Hematopoietic multipotent progenitor cell treated with erythropoietin and hydrocortisone succinate and interleukin-3 and kit ligand, for 4 days (in vitro differentiated cells): ENCODE results near the gene RNF167.

Experiments used
- DNase-seq: peaks from one replicate; pipeline ENCODE4 v3.0.0-alpha.2; 2015

The RNF167 gene

DNA sequence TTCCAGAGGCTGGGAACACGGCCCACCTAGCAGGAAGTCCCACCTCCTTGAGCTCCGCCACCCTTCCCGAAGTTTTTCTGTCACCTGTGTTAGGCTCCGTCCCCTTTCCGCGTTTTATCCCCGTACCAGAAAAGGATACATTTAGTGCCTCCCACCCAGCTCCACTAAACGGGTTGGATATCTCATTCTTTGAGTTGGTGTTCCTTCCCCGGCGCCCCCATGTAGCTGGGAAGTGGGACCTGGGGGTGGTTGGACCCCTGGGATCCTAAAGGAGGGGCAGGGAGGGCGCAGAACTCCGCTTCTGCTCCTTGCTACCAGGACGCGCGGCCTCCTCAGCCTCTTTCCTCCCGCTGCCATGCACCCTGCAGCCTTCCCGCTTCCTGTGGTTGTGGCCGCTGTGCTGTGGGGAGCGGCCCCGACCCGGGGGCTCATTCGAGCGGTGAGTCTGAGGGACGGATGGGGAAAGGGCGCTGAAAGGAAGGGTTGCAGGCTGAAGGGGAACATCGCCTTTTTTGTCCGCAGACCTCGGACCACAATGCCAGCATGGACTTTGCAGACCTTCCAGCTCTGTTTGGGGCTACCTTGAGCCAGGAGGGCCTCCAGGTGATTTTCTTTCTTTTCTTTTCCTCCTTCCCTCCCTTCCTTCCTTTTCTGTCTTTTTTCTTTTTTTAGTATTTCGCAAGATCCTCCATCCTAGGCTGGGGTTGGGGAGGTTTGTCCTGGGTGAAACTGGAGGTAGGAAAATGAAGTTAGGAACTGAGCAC is 669 bp downstream of the RNF167 start:
- peak; percentile 60 for DNase-seq

DNA sequence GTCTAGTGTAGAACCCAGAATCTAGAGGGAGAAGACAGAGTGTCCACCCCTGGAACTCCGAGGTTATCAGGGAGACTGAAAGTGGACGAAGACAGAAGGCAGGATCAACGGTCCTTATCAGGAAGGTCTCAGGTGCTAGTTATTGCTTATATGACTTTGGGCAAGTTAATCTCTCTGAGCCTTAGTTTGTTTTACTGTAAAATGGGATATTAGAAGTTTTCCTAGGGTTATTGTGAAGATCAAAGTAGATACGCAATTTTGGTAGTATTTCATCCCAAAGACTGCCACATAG is 1.2 kb downstream of the RNF167 start:
- no peak for DNase-seq

DNA sequence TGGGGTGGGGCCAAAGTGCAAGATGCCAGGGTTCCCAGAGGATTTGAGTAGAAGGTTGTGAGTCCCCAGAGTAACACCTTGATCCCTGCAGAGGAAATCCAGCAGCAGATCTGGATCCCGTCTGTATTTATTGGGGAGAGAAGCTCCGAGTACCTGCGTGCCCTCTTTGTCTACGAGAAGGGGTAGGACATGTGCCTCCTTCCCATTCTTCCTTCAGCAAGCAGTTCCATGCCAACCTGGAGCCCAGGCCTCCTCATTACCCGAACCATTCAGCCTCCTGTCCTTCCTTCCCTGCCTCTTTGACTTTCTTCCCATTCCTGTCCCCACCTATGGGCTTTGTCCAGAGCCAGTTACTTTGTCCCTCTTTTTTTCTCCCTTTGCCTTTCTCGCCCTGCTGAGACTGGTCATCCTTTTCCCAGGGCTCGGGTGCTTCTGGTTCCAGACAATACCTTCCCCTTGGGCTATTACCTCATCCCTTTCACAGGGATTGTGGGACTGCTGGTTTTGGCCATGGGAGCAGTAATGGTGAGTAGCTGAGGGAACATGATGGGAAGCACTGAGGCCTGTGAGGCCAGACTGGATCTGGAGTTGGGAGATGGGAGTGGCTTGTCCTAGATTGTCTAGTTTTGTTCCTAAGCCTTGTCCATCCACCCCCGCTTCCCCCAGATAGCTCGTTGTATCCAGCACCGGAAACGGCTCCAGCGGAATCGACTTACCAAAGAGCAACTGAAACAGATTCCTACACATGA is 2.9 kb downstream of the RNF167 start:
- DNase-seq = no peak

DNA sequence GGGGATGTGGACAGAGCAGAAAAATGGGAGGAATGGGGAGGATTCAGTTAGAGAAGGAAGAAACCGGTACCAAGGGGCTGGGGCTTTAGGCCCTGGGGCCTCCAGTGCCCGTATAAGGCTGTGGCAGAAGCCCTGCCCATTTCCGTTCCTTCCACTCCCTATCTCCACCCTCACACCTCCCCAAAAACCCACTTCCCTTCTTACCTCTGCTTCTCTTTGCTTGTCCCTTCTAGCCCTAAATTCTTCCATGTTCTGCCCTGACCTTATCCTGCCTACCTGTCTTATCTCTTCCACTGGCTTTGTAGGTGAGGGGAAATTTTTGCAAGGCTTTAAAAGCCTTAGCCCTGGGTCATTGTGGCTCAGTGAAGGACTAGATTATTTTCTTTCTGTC is 4.1 kb downstream of the RNF167 start:
- DNase-seq = peak; percentile 91

DNA sequence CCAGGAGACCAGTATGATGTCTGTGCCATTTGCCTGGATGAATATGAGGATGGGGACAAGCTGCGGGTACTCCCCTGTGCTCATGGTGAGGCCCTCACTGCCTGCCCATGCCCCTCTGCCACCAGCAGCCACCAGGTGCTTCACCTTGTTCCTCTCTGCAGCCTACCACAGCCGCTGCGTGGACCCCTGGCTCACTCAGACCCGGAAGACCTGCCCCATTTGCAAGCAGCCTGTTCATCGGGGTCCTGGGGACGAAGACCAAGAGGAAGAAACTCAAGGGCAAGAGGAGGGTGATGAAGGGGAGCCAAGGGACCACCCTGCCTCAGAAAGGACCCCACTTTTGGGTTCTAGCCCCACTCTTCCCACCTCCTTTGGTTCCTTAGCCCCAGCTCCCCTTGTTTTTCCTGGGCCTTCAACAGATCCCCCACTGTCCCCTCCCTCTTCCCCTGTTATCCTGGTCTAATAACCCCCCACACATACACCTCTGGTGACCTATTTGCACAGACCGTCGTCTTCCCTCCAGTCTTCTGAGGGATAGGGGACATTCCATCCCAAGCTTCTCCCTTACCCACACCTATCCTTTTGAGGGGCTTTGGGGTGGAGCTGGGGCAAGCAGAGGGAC is 4.6 kb downstream of the RNF167 start:
- DNase-seq = no peak

DNA sequence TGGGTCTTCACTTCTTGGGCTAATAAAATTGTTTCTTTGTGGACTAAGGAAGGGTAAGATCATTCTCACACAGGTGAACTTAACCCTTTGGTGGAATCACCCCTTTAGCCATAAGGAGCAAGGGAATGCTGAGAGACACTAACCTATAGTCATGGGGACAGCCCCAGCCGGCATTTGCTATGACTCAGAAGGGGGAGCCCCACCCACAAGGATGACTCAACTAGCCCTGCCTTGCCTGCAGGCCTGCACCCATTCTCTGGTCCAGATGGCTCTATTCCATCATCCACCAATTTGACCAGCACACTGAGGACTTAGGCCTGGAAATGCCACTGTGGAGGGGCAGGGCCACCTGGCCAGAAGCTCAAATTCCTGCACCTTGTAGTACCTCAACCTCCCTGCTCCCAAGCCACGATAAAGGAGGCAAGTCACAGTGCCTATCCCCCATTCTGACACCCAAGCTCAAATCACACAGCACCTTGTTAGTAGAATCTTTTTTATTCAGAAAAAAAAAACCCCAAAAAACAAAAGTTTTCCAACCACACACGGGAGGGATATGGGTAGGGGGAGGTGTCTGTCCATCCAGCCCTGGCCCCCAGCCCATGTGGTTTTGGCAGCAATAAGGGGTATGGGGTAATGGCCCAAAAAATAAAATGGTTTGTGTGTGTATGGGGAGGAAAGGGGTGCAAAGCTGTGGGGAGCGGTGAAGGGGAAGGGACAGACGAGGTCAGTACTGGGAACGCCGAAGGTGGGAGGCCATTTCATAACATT is 5.3 kb downstream of the RNF167 start:
- peak; percentile 91 for DNase-seq

DNA sequence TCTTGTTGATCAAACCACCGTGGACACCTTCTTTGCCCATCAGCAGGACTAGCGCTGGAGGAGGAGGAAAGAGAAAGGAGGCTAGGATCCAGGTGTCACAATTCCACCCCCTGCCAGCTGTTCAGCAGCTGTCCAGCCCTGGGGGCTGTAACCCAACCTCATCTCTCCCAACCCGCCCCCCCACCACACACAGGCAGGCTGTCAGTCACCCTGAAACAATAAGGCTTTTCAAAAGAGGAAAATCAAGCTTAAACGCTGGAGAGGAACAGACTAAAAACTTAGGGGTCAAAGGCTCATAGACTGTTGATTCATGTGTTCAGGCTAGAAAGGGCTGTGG is 5.8 kb downstream of the RNF167 start:
- no peak for DNase-seq

DNA sequence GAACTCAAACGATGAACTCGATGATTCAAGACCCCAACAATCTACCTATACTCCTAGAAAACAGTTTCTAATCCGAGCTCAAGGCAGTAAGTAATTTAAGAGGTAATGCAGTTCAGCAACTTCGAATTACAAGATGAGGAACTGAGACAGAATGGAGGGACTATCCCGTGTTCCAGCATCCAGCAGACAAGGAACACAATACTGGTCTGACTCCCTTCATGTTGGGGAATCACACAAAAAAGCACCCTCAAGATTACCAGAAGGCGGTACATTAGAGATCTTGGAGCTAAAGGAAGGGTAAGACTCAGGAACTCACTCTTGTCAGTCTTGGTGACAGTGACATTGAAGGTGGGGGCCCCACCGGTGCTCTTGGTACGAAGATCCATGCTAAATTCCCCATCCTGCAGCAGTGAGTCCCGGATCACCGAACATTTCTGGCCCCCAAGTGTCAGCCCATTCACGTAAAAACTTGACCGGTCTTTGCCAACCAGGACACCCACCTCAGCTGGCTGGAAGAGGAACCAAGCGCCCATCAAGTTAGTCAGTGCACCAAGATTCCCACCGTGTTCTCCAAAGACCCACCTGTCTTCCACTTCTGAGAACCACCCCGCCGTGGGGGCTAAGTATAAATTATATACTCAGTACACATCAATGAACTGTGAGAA is 6.4 kb downstream of the RNF167 start:
- DNase-seq = no peak

DNA sequence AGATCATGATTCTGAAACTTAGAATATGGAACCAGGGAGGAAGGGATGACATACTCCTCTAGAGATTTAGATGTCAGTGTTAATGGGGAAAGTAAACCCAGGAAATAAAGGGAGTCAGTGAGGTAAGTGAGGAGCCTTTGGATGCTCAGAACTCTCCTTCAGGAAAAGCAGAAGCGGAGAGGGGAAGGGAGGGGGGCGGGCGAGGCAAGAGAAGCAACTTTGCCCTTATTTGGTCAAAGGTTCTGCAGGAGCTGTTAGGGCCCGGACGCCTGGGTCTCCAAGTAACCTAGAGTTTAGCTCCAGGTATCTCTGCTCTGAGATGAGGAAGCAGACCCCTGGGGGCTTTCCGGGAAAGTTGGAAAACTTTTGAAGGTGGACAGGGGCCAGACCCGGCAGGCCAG is 6.9 kb downstream of the RNF167 start:
- DNase-seq = peak; percentile 64

DNA sequence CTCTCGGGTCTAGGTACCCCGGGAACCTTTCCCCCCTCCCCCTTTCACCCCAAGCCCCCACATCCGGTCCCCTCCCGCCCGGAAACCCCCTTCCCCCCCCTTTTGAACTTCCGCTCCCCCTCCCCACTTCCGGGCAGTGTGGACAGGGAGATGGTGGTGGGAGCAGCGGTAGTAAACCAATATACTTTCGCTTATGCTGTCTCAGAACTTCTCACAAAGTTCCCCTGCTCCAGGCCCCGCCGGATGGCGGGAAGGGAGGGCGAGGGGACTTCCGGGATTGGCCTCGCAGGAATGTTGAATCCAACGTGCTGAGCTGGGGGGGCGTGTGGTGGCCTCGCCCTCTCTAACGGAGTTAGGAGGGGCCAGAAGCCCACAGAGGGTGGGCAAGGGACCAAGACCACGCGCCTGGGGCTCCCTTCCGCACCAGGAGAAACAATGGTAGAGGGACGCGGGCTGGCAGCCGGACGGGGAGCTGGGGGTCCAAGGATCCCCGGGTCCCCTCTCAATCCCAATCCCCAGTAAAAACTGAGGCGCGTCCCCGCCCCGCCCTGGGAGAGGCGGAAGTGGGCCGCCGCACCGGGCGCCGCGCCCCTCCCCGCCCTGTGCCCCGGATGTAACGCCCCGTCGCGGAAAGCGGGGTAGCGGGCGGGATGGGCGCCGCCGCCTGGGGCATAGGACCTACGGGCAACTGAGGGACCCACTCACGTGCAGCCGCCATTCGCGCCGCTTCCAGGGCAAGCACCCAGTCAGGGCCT is 7.5 kb downstream of the RNF167 start:
- peak; percentile 79 for DNase-seq

DNA sequence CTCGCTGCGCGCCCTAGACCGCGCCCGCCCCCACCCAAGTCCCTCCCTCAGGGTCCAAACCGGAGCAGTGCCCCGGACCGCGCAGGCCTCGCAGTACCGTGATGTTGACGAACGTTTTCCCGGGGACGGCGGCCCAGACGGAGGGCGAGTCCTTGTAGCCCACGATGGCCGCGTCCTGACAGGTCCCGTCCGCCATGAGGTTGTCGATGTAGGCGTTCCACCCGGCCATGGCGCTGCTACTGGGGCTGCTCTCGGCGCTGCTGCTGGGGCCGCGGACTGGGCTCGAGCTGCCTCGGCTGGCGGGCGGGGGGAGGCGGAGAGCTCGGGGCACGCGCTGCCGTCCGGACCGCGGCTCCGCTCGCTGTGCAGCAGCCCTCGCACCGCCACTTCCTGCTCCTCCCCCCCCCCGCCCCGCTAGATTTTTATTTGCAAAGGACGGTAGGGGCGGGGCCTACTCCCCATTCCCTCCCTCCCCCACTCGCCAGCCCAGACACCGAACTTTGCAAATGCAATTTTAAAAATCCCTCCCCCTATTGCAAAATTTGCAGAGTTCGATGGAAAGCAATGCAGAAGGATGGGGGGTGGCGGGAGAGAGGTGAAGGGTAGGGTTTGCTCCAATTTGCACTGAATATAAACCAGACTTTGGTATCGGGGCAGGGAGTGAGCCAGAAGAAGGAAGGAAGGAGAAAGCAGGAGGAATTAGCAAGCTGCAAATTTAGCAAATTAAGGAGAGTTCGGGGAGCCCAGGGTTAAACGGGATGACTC is 8.3 kb downstream of the RNF167 start, which contains the start of gene PFN1:
Gene PFN1 (minus strand): TSS at position 365 of the 765 bp plus-strand sequence. CDS start 136 bp downstream, at position 229.
- peak; percentile 98 for DNase-seq

DNA sequence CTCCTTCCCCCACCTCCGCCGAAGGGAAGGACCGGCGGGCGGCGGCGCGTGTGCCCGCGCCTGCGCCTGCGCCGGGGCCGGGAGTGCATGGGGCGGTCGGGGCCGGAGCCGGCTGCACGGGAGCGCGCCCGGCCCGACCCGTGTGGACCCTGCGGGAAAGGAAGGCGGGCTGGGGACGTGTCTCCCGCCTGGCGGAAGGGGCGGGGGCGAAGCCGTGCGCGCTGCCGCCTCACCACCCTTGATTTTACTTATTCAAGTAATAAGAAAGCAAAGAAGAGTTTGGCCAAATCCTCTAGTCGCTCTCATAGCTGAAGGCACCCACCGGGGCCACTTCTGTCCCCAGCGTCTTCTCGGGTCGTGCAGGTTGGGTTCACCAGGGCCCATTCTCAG is 8.9 kb downstream of the RNF167 start:
- peak; percentile 95 for DNase-seq

DNA sequence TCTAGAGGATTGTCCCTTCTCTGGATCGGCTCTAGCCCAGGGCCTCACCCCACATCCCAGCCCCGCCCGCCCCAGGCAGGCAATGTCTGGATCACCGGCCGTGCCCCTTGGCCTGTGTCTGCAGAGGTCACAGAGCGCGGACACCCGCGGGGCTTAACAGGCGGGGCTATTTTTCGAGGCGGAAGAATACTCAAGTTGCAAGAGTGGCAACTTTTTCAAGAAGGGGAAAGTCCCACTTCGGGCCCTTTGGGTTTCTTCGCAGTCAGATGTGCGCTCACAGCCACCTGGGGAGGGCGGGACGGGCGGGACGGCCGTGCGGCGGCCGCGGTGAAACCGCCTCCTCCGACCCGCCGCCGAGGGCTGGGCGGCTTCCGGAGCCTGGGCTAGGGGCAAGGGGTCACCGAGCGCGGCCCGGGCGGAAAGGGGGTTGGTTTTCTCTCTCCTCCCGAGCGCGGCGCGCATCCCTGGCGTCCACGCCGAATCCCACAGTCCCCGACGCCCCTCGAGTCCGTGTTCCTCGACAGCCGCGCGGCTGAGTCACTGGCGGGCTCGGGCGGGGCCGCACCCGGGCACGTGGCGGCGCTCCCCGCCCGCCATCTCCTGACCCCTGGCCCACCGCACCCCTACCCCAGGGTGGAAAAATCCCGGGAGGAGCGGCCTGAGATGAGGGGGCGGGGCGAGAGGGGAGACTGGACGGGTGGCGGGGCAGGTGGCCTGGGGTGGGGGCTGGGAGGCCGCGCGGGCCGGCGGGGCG is 9.4 kb downstream of the RNF167 start:
- DNase-seq = peak; percentile 80

DNA sequence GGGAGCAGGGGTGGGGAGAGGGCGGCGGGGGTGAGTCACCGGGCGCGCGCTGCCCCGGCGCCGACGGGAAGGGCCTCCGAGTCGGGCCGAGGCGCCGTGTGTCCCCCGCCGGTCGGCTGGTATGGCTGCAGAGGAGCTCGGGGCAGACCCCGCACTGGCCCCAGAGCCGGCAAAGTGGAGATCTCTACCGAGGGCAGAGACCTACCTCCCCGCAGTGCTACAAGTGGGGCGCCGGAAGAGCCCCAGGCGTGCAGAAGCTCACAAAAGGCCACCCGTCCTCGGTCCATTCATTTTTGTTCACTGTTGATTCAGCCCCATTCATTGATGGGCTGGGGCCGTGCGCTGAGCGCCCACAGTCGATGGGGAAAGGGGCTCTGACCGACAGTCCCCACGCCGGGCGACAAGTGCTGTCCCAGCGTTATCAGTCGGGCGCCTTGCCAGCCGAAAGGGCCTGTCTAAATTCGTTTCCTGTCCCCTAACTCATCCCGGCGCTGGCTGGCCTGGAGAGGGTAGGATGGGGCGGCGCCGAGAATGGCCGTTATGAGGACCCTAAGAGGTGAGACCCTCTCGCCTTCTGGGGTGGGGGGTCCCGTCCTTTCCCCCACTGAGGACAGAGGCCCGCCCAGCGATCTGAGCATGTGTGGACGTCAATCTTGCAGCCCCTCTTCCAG is 10.1 kb downstream of the RNF167 start:
- peak; percentile 85 for DNase-seq

DNA sequence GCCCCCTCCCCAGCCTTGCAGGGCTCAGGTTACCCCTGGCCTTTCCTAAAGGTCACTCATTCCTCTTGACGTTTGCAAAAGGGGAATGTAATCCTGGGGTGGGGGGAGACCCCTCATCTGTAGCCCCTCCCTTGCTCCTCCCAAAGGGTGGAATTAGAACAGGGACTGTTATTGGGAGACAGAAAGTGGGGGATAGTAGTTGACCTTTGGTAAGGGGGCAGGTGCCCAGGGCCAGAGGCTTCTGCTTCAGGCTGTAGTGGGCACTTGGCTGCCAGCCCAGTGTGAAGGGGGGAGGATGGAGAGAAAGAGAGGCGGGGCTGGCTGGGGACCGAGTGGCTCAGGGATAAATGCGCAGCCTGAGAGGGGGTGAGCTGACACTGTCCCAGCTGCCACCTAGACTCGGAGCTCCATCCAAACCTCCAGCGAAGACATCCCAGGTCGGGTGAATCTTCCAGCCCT is 10.7 kb downstream of the RNF167 start, which contains the start of gene ENO3:
Gene ENO3 (plus strand): TSS at position 374 of the 459 bp plus-strand sequence. CDS start 711 bp downstream, outside the sequence.
- peak; percentile 51 for DNase-seq

DNA sequence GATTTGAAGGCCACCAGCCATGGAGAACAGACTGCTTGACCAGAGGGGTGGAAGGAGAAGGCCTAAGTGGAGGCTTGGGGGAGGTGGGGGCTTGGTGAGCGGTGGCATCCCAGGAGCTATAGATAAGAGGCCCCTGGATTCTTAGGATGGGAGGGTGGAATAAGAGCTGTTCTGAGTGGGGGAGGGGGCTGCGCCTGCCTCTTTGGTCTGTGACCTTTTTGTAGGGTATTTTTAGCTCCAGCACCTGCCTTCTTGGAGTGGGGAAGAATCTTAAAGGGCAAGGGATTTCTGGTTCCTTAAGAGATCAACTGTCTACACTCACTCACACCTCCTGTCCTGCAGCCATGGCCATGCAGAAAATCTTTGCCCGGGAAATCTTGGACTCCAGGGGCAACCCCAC is 11.4 kb downstream of the RNF167 start:
- DNase-seq = no peak

DNA sequence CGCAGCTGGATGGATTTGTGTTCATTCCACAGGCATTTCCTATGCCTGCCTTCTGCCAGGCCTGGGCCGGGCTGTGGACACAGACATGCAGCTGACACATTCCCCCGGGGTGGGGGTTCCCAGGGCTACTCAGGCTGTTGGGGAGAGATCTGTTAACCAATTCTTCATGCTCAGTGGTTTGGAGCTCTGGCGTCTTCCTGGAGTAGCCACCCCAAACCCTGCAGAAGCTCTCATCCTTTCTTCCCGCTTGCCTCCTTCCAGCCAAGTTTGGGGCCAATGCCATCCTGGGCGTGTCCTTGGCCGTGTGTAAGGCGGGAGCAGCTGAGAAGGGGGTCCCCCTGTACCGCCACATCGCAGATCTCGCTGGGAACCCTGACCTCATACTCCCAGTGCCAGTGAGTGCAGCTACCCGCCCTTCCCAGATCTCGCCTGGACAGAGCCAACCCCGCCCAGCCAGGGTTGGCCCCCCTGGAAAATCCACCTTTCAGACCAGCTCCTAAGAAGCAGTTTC is 13.4 kb downstream of the RNF167 start:
- DNase-seq = no peak

DNA sequence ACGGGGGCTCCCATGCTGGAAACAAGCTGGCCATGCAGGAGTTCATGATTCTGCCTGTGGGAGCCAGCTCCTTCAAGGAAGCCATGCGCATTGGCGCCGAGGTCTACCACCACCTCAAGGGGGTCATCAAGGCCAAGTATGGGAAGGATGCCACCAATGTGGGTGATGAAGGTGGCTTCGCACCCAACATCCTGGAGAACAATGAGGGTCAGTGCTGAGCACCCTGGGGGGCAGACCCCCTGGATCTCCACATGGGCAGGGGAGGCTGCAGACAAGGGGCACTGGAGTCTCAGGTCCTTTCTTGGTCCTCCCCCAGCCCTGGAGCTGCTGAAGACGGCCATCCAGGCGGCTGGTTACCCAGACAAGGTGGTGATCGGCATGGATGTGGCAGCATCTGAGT is 15.0 kb downstream of the RNF167 start:
- DNase-seq = no peak

DNA sequence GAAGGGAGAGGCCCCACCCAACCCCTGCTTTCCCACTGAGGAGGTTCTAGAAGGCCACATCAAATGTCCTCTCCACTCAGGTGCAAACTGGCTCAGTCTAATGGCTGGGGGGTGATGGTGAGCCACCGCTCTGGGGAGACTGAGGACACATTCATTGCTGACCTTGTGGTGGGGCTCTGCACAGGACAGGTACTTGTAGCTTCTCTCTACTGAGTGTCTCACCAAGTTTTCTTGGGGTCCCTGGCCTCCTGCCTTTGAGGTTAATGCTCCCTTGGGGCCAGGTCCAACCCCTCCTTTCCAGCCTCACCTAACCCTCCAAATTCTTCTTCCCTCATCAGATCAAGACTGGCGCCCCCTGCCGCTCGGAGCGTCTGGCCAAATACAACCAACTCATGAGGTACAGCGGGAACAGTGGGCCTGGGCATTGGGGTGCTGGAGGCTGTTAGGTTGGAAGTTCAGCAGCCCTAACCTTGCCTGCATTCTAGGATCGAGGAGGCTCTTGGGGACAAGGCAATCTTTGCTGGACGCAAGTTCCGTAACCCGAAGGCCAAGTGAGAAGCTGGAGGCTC is 16.5 kb downstream of the RNF167 start:
- DNase-seq = peak; percentile 68
